ENCODE results near the gene CREBZF. TPM values are rescaled to one million over a fixed set of nuclear protein-coding genes. Genes with fewer than 3 reads are reported as not detected.

The CREBZF gene
- total RNA-seq, 1 donor from 2014 or later, result 66.3 TPM

DNA sequence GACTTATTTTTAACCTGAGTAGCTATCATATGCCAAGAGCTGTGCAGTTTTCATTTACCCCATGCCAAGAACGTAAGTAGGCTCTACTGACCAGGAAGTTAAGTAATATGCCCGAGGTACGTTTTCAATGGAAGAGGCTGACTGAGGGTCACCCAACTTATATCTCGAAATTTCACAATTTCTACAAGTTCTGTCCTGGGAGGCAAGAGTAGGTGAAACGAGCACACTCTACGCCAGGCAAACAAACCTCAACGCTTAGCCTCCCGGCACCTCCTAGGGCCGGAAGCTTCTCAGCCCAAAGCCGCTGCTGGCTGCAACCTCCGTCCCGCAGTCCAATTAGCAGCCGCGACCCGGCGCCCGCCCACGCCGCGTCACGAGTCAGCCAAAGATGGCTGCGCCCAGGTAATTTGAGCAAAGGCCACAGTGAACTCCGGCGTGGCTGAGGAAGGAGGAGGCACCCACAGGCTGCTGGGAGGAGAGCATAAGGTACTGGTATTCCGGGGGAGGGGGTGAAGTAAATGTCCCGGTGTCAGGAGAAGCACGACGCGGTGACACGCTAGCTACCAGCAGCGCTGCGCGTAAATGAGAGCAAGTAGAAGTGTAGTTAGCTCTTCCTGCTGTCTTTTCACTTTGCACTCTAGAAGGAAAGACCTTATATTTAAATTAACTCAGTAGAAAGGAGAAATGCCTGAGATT lies 17.2 kb downstream of the CREBZF start, which contains the start of gene TMEM126A:
TMEM126A (plus strand) TSS at position 364 of the 696 bp plus-strand sequence. CDS start 2,289 bp downstream, outside the sequence.
- Mint-ChIP-seq H3K9me3 (ENCODE audit: low read depth) (no peaks in the 10 kb centered on the region), H3K27ac (peak within 1 kb of the TSS; percentile 98), H3K4me1 (ENCODE audit: low read depth) (peaks cover 16% of the 10 kb centered on the region), H3K4me3 (ENCODE audit: low read depth) (peak within 1 kb of the TSS; percentile 96), H3K36me3 (ENCODE audit: insufficient read depth) (peaks cover 3% of the 10 kb centered on the region), H3K27me3 (peaks cover 8% of the 10 kb centered on the region)
- peak; percentile 83 for DNase-seq (ENCODE audit: low spot score, unreplicated experiment)
- TF ChIP-seq, protein P1, sequence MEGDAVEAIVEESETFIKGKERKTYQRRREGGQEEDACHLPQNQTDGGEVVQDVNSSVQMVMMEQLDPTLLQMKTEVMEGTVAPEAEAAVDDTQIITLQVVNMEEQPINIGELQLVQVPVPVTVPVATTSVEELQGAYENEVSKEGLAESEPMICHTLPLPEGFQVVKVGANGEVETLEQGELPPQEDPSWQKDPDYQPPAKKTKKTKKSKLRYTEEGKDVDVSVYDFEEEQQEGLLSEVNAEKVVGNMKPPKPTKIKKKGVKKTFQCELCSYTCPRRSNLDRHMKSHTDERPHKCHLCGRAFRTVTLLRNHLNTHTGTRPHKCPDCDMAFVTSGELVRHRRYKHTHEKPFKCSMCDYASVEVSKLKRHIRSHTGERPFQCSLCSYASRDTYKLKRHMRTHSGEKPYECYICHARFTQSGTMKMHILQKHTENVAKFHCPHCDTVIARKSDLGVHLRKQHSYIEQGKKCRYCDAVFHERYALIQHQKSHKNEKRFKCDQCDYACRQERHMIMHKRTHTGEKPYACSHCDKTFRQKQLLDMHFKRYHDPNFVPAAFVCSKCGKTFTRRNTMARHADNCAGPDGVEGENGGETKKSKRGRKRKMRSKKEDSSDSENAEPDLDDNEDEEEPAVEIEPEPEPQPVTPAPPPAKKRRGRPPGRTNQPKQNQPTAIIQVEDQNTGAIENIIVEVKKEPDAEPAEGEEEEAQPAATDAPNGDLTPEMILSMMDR (IDR thresholded peaks at IDR 0.05; ENCODE audit: unreplicated experiment), result no peak

DNA sequence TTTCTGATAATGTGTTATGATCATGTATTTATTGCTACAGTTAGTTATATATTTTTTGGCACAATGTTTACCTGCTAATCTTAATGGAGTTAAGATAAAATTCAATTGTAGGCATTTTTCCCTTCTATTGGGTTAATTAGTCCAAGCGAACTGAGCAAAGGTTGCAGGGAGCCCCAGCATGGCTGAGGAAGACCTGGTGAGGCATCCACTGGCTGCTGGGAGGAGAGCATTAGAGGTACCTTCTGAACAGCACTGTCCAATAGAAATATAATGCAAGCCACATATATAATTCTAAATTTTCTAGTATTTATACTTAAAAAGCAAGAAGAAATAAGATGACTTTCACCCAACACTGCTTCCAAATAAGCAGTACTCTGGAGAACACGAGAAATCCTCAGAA lies 17.9 kb downstream of the CREBZF start:
- Mint-ChIP-seq H3K9me3 (ENCODE audit: low read depth) (no peaks in the 10 kb centered on the region), H3K27ac (peak overlapping the region; percentile 98), H3K4me3 (ENCODE audit: low read depth) (peak overlapping the region; percentile 96), H3K36me3 (ENCODE audit: insufficient read depth) (peaks cover 3% of the 10 kb centered on the region), H3K27me3 (peaks cover 12% of the 10 kb centered on the region), H3K4me1 (ENCODE audit: low read depth) (peaks cover 16% of the 10 kb centered on the region)
- no peak for DNase-seq (ENCODE audit: low spot score, unreplicated experiment)
- TF ChIP-seq, protein P1 (IDR thresholded peaks at IDR 0.05; ENCODE audit: unreplicated experiment), result no peak

DNA sequence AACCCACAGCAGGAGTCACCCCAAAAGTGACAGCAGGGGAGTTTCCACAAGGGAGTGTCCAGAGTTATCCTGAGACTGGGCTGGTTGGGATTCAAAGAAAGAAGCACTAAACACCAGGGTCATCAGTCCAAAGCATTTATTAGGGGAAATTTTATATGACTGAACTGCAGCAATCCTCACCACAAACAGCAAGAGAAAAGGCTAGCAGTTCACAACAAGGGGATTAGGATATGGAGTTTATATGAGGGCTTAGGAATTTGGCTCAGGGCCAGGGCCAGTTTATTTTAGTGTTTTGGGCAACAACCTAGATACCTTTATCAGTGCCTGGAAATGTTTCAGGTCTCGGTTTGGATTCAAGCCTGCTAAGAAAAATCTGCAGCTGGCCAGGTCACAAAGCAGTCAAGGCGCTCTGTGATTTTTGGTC lies 21.7 kb downstream of the CREBZF start:
- Mint-ChIP-seq H3K27me3 (peaks cover 14% of the 10 kb centered on the region), H3K36me3 (ENCODE audit: insufficient read depth) (no peaks in the 10 kb centered on the region), H3K9me3 (ENCODE audit: low read depth) (no peaks in the 10 kb centered on the region), H3K4me1 (ENCODE audit: low read depth) (peaks cover 9% of the 10 kb centered on the region), H3K4me3 (ENCODE audit: low read depth) (no peak overlapping the region), H3K27ac (no peak overlapping the region)
- DNase-seq (ENCODE audit: low spot score, unreplicated experiment), result no peak
- TF ChIP-seq, protein P1 (IDR thresholded peaks at IDR 0.05; ENCODE audit: unreplicated experiment), result no peak

DNA sequence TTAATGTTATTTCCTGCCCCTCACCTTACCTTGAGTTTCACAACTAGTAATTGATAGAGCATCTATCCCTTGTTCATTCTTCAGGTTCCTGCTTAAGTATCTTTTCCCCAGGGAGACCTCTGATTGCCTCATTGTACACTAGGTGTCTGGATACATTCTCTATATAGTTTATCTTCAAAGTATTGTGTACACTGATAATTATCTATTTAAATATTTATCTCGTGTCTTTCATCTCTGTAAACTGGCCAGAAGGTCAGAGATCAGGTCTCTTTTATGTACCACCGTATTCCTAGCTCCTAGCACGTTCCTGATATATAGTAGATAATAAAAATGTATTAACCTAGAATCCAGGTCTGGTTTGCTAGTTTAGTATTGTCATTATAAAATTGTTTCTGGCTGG lies 30.2 kb downstream of the CREBZF start:
- H3K36me3 Mint-ChIP-seq (ENCODE audit: insufficient read depth), result peaks cover 7% of the 10 kb centered on the region

DNA sequence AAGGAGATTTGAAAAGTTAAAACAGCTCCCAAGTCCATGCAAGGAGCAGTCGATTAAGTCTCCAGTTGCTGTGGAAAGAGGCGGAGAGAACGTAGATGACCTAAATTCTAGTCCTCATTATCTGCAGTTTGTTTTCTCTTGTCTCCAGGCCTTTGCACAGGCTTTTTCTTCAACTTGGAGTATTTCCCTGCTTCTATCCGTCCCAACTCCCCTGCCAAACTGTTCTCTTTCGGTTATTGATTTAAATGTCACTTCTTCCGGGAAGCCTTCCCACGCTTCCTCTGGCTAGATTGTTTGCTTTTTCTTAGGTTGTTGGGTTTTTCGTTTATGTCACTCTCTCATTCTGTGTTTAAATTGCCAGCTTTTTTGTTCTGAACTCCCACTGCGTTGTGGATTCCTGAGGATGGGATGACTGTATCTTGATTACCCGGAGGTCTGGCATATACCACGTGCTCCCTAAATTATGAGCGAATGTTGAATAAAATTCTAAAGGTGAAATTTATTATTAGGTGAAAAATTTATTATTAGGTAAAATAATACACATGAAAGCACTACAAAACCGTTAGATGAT lies 36.1 kb downstream of the CREBZF start:
- Mint-ChIP-seq H3K27me3 (peaks cover 6% of the 10 kb centered on the region), H3K9me3 (ENCODE audit: low read depth) (no peaks in the 10 kb centered on the region), H3K4me3 (ENCODE audit: low read depth) (peak overlapping the region; percentile 94), H3K36me3 (ENCODE audit: insufficient read depth) (peaks cover 6% of the 10 kb centered on the region), H3K4me1 (ENCODE audit: low read depth) (peaks cover 13% of the 10 kb centered on the region), H3K27ac (peak overlapping the region; percentile 97)
- TF ChIP-seq, protein P1 (IDR thresholded peaks at IDR 0.05; ENCODE audit: unreplicated experiment), result no peak
- DNase-seq (ENCODE audit: low spot score, unreplicated experiment), result no peak

More for the DNA sequence above, 30.2 kb downstream of the CREBZF start:
- H3K4me1 Mint-ChIP-seq (ENCODE audit: low read depth), result no peaks in the 10 kb centered on the region
- H3K9me3 Mint-ChIP-seq (ENCODE audit: low read depth), result no peaks in the 10 kb centered on the region
- TF ChIP-seq, protein P1 (IDR thresholded peaks at IDR 0.05; ENCODE audit: unreplicated experiment), result no peak
- no peak for DNase-seq (ENCODE audit: low spot score, unreplicated experiment)
- H3K27ac Mint-ChIP-seq, result no peak overlapping the region
- no peaks in the 10 kb centered on the region for H3K27me3 Mint-ChIP-seq
- no peak overlapping the region for H3K4me3 Mint-ChIP-seq (ENCODE audit: low read depth)
